GM12865 (cell line): ENCODE measurements around the gene IREB2.
"Not testable (repeated sequence)": the region's sequence is repeated elsewhere in the genome, so short reads cannot be mapped to it uniquely, and the experiment has no call there.

Experiments used
- DNase-seq: peaks from one replicate; pipeline ENCODE4 v3.0.0; 2010; ENCODE audit warnings: low read depth
- H3K4me3 ChIP-seq: 2 replicates; pipeline ENCODE4 v1.5.1; 2011; ENCODE audit warnings: mild to moderate bottlenecking, low read depth, low read length, control low read depth
- CTCF ChIP-seq: IDR thresholded peaks from 2 replicates; pipeline ENCODE4 v1.5.1; 2011; ENCODE audit warnings: low read length, control low read depth, low read depth, inconsistent platforms; ENCODE audit not compliant: insufficient read depth; ENCODE audit errors: missing control alignments

IREB2 gene

GRCh38 chr15:78397382-78397781 is 40.6 kb upstream of the IREB2 start:
- H3K4me3 ChIP-seq, result no peak overlapping the region
- DNase-seq, result no peak
- no peak for TF ChIP-seq CTCF

- no peak for TF ChIP-seq CTCF
- no peak for DNase-seq
- no peak overlapping the region for H3K4me3 ChIP-seq
Measured at GRCh38 chr15:78398076-78398825, 39.8 kb upstream of the IREB2 start.

- DNase-seq, result no peak
- no peak overlapping the region for H3K4me3 ChIP-seq
- no peak for TF ChIP-seq CTCF
Measured at GRCh38 chr15:78399091-78399490, 38.9 kb upstream of the IREB2 start.

- TF ChIP-seq CTCF, result no peak
- DNase-seq, result no peak
- no peak overlapping the region for H3K4me3 ChIP-seq
Measured at GRCh38 chr15:78402061-78402610, 35.9 kb upstream of the IREB2 start.

- TF ChIP-seq CTCF, result no peak
- H3K4me3 ChIP-seq, result no peak overlapping the region
- no peak for DNase-seq
Measured at GRCh38 chr15:78404125-78404524, 33.9 kb upstream of the IREB2 start.

- not testable (repeated sequence) for H3K4me3 ChIP-seq, DNase-seq
Measured at GRCh38 chr15:78404796-78405195, 33.2 kb upstream of the IREB2 start.

GRCh38 chr15:78405336-78405924 is 32.6 kb upstream of the IREB2 start:
- DNase-seq, result no peak
- no peak overlapping the region for H3K4me3 ChIP-seq
- TF ChIP-seq CTCF, result no peak
